ENCODE measurements around the gene CCDC85C.

The CCDC85C gene

DNA sequence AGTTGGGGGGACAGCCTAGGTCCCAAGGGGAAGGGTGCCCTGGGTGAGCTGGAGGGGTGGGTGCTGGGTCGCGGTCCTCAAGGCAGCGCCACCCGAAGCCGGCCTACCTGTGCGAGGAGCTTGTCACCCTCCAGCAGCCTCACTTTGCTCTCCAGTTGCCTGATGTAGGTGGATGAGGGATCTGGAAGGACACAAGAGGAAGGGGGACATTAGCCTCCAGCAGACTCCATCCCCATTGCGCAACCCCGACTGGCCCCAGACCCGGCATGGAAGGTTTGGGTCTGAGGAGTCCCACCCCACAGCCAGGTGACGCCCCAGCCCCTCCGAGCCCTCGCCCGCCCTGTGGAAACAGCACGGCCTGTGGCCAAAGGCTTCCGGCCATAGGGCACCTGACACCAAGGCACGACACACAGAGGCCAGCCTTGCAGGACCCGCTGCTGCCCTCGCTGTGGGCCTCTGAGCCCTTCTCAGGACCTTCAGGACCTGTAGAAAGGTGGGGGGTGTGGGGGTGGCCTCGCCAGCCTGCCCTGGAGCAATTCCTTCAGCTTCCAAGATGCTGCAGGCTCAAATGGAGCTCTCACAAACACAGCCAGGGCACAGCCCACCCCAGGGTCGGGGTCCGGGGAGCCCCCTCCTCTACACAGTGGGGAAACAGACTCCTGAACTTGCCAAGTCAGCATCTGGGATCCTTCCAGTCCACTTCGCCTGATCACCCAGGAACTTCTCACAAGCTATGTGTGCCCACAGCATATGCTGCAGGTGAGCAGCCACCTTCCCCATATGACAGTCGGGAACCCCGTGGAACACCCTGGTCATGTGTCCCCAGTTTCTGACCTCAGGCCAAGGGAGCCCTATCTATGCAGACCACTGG is 67.9 kb downstream of the CCDC85C start:
- DNase-seq, result no peak

DNA sequence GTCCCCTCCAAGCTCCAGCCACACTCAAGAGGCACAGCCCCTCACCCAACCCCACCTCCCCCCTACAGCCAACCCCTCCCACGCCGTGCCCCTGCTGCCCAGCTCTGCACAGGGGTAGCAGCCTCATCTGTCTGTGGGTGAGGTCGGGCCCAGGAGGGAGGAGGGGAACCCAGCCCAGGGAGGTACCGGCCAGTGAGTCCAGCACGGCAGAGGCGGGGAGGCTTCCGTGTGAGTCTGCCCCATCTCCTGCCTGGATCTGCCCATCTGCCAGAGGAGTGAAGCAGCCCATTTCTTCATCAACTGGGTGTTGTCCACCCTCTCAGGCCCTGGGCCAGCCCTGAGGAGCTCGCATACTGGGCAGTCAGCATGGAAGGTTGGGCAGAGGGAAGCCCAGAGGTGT is 68.6 kb downstream of the CCDC85C start:
- no peak for DNase-seq

DNA sequence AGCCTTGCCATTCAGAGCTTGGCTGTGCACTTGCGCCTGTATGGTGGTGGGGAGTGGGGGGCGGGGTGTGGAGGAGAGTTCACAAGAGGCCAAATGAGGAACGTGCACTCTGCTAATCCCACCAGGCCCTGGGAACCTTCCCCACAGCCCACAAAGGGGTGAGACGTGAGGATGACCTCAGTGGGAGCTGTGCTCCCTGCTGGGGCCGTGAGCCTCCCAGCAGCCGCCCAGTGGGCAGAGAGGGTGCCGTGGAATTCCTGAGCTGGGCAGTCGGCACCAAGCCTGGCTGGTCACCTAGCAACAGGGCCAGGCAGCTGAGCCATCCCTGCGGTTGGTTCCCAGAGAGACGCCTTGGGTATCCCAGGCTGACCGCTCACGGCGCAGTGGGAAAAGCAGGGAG is 69.1 kb downstream of the CCDC85C start:
- DNase-seq, result no peak

DNA sequence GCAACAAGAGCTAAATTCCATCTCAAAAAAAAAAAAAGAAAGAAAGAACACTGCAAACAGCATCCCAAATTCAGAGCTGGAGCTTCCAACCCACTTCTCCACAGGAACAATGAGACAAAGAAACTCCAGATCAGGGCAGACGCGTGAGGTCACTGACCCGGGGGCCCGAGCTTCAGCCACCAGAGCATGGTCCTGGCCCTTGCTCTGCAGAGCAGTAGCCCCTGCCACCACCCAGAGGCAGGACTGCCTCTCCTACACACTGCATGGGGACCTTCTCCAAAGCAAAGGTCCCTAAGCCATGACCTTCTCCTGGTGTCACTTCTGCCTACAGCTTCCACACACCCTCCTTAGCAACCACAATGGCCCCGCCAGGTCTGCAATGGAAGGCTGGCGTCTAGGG is 69.7 kb downstream of the CCDC85C start:
- no peak for DNase-seq

DNA sequence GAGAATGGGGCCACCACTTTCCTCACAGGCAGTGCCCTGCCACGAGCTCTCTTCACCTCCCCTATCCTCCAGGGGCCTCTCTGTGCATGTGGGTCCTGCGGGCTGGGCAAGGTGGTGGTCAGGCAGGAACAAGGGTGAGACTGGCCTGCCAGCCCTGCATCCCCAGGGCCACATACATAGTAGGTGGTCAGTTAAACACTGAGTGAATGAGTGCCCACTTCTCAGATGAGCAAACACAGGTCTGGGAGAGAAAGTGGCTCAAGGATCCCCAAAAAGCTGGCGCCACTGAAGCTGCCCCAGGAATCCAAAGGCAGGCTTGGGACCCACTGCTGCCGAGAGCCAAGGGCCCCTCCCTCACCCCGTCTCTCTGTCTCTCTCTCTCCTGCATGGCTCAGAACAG is 71.7 kb downstream of the CCDC85C start:
- no peak for DNase-seq

DNA sequence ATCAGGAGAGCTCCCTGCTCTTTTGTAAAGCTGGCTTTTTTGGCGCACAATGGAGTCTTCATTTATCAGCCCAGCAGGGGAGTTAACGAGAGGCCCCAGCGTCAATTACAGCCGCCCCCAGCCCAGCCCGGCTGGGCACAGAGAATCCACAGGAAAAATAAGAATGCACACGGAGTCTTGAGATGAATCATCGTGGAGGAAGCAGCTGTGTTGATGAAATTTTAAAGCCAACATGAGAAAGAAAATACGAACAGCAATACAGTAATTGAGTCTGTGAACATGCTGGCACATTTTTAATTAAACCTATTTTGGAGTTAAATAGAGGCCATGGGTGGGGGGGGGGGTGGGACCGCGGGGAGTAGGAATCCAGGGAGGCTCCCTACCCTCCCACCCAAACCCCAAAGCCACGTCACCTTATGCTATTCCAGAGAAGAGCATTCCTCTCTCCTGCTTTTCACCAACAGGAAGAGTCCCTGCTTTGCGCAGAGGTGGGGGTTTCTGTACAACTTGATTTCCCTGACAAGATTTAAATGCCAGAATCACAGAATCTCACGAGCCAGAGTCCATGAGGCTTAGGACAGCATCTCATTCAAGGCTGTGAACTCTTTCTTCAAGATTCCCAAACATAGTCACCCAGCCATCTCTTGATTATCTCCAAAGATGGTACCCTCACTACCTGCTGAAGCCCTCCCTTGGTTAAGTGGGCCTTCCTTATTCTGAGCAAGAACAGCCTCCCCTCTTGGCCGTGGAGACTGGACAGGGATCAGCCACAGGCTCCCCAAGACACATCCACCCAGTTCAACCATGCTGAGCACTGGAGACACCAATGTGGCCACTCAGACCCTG is 72.5 kb downstream of the CCDC85C start:
- no peak for DNase-seq

DNA sequence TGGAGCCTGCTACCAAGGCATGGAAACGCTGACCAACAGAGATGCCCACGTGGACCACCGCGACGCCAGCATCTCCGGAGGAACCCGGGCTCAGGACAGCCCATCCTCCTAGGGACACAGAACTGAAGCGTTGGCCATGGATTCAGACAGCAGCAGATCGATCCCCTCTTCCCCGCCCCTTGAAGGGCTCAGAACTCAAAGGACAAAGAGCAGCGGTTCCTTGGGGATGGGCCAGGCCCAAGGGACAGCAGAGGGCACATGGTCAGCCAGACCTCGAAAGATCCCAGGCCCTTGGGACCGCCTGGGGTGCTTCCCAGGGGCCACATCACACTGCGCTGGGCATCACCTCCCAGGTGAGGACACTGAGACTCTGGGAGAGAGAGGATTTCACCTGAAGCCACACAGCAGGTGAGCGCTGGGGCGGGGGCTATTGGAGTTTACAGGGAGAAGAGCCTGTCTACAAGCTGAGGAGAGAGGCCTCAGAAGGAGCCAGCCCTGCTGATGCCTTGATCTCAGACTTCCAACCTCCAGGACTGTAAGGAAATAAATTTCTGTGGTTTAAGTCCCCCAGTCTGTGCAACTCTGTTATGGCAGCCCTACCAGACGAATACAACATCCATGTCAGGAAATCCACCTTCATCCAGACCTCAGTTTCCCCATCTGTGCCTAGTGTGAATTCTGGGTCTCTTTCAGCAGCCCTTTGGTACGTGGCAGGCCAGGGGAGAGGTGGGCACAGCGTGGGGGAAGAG is 73.4 kb downstream of the CCDC85C start:
- DNase-seq, result no peak

DNA sequence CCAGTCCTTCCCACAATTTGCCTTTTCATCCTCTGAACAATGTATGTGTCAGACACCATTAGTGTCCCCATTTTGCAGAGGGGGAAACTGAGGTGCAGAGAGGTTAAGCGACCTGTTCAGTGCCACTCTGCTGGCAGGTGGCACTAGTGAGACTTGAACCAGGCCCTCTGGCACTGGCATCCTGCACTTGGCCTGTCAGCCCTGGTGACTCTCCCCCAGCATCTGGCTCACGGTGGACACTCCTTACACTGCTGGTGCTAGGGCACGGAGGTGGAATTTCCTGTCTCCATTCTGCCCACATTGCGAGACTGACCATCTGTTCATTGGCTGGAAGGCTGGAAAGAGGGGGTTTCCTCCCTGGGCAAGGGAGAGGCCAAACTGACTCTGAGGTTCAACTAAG is 74.1 kb downstream of the CCDC85C start:
- no peak for DNase-seq

DNA sequence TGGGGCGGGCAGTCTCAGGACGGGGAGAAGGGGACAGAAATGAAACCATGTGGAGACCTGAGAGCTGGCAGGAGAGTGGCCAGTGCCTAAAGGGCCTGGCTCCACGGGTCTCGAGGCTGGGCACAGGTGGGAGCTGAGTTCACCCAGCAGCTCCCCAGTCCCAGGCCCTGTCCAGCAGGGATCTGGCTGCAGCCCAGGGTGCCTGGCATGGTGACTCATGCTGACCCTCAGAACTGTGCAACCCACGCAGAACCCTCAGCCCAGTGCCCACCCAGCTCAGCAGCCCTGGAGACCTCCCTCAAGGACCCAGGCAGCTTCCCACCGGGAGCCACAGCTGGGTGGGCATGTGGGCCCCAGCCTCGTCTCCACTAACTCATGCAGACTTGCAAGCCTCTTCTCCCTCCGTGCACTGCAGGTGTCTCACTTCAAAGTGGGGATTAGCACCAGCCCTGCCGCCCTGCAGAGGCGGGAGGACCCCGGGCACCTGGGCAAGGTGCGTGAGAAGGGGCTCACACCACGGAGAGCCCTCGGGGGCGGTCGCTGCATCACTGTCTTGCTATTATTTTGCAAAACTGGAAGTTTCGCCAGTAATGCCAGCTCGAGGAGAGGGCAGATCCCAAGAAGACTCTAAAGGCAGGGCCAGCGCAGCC is 76.5 kb downstream of the CCDC85C start:
- no peak for DNase-seq

DNA sequence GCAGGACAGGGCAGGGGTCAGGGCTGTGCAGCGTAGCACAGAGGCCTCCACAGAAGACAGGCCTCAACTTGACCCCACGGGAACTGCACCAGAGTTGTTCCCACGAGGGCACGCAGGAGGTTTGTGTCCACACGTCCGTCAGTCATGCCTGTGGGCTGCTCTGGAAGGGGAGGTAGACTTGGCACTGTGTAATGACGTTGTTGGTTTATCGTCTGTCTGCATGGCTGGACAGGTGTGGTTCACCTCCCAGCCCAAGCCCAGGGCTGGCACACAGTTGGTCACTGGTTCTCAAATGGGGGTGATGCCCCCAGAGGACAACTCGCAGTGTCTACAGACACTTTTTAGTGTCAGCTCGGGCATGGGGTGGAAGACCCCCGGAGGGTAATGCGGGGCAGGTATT is 77.0 kb downstream of the CCDC85C start:
- DNase-seq, result no peak

DNA sequence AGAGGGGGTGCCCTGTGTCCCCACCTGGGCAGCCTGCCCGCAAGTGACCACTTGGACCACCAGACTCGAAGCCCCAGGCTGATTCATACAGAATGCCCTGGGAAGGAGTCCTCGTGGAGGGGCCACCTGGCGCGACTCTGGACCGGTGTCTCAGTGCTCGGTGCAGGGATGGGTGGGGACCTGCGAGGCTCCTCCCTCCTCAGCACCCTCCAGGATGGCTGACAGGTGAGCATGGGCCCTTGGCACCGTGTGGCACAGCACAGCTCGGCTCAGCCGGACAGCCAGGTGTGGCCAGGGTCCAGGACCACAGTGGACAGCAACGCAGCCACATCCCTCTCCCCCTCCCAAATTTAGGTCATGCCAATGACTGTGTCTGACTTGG is 78.3 kb downstream of the CCDC85C start:
- DNase-seq, result no peak

DNA sequence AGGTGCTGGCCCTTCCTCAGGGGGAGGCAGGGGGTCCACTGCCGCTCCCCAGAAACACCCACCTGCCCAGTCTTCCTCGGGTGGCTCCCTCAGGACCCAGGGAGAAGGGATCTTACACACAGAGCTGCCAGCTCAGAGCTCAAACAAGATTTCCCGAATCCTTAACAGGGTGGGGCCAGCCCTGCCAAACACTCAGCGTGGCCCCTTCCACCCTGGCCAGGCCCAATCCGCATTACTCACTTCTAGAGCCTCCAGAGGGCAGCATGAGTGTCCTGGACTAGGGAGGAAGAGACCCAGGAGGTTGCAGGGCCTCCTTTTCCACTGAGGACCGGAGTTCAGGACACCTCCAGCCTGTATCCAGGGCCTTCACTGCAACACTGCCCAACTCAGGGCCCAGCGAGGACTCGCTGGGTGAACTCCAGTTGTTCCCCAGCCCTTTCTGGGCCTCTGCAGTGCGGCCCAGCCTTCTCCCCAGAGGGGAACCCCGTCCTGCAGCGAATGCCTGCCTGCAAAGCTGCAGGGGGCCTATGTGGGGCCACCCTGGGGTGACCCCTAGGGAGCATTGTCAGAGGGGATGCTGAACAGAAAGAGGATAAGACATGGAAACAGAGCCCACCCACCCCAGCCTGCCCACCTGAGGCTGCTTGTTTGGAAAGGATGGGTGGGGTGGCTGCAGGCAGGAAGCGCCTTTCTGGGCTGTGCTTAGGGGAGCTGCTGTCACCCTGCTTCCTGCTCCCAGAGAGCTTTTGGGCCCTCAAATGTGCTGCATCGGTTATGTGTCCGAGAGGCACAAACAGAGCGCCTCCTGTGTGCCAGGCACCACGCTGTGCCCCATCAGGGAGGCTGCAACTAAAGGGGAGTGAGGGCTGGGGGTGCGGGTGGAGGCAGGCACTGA is 79.0 kb downstream of the CCDC85C start:
- peak; percentile 81 for DNase-seq

DNA sequence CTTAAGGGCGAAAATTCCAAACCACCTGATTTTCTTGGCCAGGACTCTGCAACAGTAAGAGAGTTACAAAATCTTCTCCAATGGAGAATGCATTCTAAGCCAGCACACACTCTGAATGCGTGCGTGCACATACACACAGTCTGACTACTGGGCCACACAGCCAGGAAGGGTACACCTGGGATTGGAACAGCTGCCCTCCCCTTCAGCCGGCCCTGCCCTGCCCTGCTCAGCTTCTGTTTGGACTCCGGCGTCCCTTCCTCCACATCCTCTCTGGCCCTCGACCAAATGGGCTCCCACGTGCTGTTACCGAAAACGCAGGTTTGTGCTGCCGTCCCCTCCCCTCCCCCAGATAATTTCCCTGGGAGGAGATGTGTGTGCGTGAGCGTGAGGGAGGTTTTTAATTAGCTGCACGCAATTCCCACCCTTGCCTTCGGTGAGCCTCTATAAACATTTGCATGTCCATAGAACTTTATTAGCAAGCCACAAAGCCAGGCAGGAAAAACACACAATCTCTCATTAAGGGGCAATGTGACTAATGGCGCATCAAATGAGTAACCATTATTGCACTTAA is 79.8 kb downstream of the CCDC85C start:
- DNase-seq, result no peak

DNA sequence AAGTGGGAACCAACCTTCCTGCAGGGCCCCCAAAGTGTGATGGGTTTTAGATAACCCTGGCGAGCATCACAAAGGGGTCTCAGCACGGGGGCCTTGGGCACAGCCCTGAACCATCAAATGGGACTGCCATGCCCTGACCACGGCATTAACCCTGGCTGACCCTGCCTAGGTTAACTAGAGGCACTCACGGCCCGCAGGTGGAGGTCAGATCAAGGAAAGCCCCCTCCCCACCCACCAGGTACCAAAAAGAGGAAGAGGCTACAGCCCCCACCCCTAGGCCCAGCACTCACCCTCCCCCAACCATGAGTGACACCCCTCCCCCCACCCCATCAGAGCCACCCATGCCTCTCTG is 80.3 kb downstream of the CCDC85C start:
- no peak for DNase-seq

DNA sequence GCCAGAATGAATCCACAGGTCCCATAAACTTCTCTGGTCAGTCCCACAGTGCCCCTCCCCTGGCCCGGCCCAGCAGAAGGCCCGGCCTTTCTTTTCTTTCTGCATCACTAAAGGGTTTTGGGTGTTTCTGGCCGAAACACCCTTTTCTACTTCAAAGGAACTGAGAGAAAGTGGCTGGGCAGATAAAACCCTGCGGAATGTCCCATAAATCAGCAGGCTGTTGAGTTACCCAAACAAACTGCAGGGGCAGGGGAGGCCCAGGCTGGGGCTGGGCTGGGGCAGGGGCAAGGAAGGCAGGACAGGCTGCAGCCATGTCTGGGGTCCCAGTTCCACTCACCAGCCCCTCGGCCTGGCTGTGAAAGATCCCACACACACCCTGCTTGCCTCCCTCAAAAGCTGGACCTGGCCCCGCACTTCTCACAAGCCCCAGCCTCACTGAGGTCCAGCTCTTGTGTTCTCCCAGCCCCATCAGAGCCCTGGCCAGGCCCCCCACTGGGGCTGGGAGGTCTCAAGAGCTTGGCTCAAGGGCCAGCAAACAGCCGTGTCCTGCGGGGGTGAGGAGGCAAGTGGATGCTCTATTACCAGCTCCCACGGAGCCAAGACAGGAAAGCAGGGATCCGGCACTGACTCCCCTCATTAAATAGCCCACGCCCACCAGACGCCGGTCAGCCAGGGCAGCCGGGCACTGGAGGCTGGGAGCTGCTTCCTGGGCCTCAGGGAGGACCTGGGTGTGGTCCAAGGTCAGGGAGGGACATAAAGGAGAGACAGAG is 80.9 kb downstream of the CCDC85C start:
- peak; percentile 85 for DNase-seq

DNA sequence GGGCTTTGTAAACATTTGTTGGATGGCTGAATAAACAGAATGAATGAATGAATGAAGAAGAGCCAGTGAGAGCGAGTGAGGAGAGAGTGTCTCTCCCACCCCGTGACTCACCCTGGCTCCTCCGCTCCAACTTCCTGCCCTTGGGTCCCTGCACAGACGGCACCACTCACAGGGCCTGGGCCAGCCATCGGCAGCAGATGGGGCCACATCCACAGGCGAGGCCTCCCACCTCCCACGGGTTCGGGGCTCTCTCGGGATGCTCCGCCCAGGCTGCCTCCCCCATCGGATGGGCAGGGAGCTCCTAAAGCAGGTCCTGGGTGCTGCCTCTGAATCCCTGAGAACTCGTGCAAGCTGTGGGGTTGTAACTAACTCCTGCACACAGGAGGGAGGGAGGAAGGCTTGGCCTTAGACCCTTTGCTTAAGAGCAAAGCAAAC is 81.5 kb downstream of the CCDC85C start:
- peak; percentile 88 for DNase-seq

DNA sequence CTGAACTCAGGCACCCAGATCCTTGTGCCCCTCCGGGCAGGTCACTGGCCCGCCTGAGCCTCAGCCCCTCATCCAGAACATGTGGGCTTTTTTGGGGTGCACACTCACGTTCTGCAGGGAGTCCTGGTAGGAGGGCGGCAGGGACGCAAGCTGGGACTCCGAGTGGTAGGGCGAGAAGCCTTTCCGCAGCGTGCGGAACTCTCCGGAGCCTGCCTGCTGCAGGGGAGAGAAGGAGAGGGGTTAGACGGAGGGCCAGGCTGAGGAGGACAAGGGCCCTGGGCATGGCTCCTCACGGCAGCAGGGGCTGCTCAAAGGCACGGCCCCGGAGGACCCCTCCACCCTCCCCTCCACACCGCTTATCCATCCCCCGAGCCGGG is 82.0 kb downstream of the CCDC85C start:
- DNase-seq, result no peak

DNA sequence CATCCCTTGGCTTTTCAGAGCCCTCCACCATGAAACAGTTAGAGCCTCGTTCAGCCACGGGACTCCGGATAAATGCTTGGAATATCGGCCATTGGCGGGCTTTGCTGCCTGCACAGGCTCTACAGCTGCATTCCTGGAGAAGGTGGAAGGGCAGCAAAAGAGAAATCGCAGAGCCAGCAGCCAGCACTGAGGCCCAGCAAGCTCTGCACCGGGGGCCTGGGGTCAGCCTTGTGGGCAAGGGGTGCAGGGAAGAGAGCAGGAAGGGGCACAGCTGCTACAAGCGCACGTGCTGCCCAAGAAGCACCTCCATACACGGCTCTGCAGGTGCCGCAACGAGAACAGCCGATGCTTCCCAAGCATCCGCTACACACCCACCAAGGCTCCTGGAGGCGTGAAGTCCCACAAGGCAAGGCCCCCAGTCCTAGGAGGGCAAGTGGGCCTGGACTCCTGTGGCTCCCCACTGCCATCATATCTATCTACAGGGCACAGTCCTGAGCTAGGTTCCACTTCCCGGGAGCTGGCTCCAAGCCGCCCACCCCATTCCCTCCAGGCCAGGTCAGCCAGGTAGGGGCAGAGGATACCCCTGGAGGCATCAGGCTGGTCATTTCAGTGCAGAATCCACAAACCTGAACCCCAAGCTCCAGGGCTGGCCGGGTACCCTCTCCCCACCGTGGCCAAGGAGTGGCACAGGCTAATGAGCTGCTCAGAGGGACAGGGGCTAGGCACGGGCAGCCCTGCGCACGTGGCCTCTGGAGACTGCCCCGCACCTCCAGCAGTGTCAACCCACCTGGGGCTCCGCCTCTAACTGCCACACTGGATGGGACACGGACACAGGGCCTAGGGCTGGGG is 82.6 kb downstream of the CCDC85C start:
- DNase-seq, result no peak

DNA sequence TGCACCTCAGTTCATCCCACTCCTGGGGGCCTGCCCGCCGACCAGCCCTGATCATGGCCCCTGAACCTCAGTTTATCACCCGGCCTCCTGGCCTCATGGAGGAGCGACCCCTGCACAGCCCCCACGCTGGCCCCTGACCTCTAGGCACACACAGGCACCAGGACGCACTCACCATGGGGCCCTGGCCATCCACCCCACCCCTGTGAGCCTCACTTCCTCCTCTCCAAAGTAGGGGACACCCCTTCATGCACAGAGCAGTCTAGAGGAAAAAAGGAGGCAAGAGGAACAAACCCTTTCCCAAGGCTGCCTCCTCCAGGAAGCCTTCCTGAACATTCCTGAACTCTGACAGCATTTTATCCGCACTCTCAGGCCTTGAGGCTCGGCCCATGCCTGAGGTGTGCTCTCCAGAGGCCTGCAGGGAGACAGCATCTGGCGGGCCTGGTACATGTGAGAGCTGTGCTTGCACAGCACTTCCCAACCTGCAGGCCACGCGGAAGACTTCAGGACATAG is 83.4 kb downstream of the CCDC85C start:
- no peak for DNase-seq
